Activated effector memory CD4-positive, alpha-beta T cell treated with anti-CD3 and anti-CD28 coated beads, Interleukin-2, amount 50 U/mL, for 16 hours (primary cell): ENCODE measurements around the gene MYBBP1A.

Source experiments
- DNase-seq: peaks from one replicate; pipeline ENCODE4 v3.0.0-alpha.2; 2020

Gene MYBBP1A

DNA sequence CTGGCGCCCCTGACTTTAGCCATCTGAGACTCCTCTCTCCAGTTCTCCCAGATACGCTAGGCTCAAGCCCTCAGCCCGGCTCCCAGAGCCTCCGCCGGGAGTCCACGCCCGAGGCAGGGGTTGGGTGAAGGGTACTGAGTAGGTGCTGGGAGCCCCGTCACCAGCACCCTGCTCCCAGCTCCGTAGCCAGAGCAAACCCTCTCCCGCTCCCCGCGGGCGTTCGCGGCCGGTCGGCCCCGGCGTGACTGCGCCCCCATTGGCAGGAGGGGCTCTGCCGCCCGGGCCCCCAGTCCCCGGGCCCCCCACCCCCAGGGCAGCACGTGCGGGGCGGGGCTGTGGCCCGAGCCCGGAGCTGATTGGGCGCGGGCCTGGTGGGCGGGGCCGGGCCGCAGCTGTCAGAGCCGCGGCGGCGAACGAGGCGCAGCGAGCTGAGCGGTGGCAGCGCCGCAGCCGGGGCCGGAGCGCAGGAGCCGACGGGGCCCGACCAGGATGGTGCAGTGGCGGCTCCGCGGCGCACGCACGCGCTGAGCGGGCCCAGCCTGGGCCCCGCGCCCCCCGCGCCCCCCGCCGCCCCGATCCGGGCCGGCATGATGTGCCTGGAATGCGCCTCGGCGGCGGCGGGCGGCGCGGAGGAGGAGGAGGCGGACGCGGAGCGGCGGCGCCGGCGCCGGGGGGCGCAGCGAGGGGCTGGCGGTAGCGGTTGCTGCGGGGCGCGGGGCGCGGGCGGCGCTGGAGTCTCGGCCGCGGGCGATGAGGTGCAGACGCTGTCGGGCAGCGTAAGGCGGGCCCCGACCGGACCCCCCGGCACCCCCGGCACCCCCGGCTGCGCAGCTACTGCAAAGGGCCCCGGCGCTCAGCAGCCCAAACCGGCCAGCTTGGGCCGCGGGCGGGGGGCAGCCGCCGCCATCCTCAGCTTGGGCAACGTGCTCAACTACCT is 56.5 kb downstream of the MYBBP1A start, which contains the start of gene SPNS2:
Gene SPNS2, plus strand, starts transcription at position 421 of the 937 bp plus-strand sequence. Its CDS starts 167 bp downstream, at position 588.
- peak; percentile 87 for DNase-seq

DNA sequence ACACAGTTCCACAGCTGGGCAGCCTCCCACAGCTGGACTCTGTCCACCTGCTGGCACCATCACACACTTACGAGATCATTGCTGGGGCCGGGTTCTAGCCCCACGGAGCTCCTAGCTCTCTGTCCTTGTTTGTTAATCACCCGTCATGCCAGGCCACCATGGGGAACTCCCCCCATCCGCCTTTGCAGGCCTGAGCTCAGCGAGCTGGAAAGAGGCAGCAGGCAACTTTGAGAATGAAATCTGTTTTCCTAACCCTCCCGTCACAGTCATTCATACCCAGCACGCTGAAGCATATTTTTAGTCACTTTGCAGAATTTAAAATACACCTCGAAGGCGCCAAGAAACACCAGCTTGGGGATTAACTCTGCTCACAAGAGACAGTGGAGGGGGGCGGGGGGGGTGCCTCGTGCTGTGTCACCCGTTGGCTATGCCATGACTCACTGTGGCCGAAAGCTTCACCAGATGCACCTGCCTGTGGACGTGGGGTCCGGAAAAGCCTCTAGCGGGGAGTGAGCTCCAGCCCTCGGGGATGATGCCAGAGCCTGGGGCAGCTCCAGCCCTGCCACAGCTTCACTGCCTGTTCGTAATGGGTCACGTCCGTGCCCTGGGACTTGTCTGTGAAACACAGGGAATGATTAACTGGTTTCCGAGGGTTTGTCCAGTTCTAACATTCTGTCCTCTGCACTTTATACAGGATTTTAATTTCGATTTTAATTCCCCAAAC is 57.9 kb downstream of the MYBBP1A start:
- no peak for DNase-seq

DNA sequence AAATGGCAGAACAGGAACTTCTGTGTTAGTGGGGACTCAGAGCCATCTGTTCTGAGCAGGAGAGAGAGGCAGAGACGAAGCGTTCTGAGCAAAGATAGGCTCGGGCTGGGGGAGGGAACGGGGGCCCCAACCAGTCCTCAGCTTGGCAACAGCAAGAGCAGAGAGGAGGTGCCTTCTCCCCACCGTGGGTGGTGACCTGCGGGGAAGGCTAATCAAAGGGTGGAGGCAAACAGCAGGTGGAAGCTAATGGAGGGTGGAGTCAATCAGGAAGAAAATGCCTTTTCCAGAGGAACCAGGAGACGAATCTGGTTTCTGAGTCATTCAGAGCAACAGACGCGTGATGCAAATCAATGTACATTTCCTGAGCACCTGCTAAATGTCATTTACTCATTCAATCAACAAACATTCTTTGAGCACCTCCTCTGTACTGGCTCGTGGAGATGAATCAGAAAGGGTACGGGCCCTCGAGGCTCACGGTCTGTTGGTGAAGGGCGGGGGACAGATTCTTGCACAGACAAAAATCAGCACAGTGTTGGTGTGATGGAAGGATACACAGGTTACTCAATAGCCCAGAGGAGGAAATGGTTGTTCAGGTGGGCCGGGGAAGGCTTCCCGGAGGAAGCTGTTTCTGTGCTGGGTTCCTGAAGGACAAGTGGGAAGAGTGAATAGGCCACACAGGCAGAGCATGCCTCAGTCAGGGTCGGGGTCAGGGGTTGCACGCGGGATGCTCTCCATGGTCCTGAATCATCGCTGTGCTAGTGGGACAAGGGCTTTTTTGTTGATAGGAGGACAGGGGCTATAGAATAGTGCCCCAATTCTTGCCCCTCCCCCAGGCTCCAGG is 62.2 kb downstream of the MYBBP1A start:
- DNase-seq: no peak

DNA sequence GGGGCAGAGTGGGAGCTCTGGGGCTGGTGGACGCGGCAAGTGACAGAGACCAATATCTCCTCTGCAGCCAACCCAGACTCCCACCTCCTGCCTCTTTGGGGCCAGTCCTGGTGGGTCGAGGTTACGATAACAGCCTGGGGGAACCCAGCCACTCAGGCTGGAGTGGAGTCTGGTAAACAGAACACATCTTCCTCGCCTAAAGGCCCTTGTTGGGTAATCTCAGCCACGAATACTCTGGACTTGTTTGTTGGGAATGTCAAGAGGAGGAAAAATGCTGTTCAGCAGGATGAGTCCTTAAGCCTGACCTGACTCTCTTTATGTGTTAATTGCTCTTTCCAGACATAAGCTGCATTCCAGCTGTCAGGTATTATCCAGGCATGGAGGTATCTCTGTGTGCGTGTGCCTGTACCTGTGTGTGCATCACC is 64.5 kb downstream of the MYBBP1A start:
- no peak for DNase-seq

DNA sequence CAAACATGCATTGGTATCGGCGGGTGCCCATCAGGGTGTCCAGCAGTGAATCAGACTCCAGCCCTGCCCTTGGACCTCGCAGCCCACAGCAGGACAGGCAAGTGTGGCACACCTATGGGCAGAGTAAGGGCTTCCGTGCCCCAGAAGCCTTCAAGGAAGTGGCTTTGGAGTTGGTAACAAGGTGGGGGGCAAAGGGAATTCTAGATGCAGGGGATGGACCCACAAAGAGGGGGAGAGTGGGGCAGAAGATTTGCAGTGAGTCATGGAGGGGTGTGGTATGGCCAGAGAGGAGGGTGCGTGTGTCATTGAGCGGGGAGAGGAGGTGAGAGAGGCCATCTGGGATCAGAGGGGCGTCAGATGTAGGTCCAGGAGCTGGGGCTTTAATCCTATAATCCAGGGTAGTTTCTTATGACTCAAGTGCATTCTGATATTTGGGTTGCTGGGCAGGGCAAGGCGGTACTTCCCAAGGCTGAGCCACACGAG is 65.0 kb downstream of the MYBBP1A start:
- no peak for DNase-seq

DNA sequence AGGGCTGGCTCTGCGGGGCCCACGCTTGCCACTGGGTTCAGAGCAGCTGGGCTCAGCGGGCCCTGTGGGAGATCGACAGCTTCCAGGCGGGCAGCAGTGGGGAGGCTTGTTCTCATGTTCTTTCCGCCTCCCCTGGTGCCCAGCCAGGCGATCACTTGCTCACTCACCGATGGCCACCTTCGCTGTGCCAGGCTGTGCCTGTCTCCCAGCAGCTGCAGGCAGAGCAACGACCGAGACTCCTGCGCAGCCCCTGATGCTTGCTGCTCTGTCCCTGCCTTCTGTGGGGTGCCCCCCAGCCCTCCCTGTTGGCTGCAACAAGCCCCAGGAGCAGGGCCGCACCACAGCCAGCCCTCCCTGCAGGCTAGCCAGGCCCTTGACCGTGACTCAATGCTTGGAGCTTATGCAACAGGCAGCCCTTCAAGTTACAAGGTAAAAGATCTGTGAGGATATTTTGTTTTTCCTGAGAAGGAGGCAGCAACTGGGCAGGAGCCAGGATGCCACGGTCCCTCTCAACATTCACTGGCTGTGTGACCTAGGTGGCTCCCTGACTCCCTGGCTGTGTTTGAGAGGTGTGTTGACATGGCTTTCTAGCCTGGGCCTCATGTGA is 66.1 kb downstream of the MYBBP1A start:
- DNase-seq: no peak
